RWPE2 (cell line): ENCODE results near the gene GALNT2.

Source experiments
- ATAC-seq: fragments of 200-7000 bp; cut with Tn5 transposase; 3 replicates; pipeline ENCODE4 v1.9.1; 2021; ENCODE audit warnings: low read depth
- DNase-seq: peaks from one replicate; pipeline ENCODE4 v3.0.0-alpha.2; 2020; ENCODE audit warnings: low spot score
- H3K27ac ChIP-seq: fragments of 450-650 bp; 2 replicates; pipeline ENCODE4 v1.5.1; 2017; ENCODE audit warnings: mild to moderate bottlenecking; ENCODE audit not compliant: poor library complexity, severe bottlenecking
- H3K27me3 ChIP-seq: fragments of 250-450 bp; sonication (Bioruptor Pico); 2 replicates; pipeline ENCODE4 v1.5.1; 2021; ENCODE audit warnings: mild to moderate bottlenecking, moderate library complexity; ENCODE audit not compliant: insufficient read depth, poor library complexity, severe bottlenecking
- H3K36me3 ChIP-seq: fragments of 250-450 bp; sonication (Bioruptor Pico); 2 replicates; pipeline ENCODE4 v1.5.1; 2020; ENCODE audit warnings: low read depth, mild to moderate bottlenecking, moderate library complexity
- H3K4me1 ChIP-seq: fragments of 250-450 bp; sonication (Bioruptor Pico); 2 replicates; pipeline ENCODE4 v1.5.1; 2021; ENCODE audit warnings: mild to moderate bottlenecking, moderate library complexity; ENCODE audit not compliant: insufficient read depth, poor library complexity, severe bottlenecking
- H3K4me3 ChIP-seq: fragments of 250-450 bp; sonication (Bioruptor Pico); 2 replicates; pipeline ENCODE4 v1.5.1; 2021; ENCODE audit warnings: mild to moderate bottlenecking, moderate library complexity; ENCODE audit not compliant: severe bottlenecking
- H3K9me3 ChIP-seq: fragments of 250-450 bp; sonication (Bioruptor Pico); 2 replicates; pipeline ENCODE4 v1.5.1; 2021; ENCODE audit warnings: mild to moderate bottlenecking, moderate library complexity; ENCODE audit not compliant: severe bottlenecking
- CTCF ChIP-seq: fragments of 450-650 bp; IDR thresholded peaks from one replicate; pipeline ENCODE4 v1.5.1; 2017; ENCODE audit warnings: mild to moderate bottlenecking, moderate library complexity; ENCODE audit not compliant: poor library complexity, severe bottlenecking

Gene GALNT2

GRCh38 chr1:230263568-230264195 is 196.6 kb downstream of the GALNT2 start:
- Histone ChIP-seq H3K4me1 (no peaks in the 10 kb centered on the region), H3K4me3 (no peak overlapping the region), H3K27ac (no peak overlapping the region), H3K36me3 (no peaks in the 10 kb centered on the region), H3K27me3 (no peaks in the 10 kb centered on the region), H3K9me3 (no peaks in the 10 kb centered on the region)
- no peak for TF ChIP-seq CTCF
- ATAC-seq, result no peak
- no peak for DNase-seq

GRCh38 chr1:230264342-230264741 is 197.3 kb downstream of the GALNT2 start:
- H3K27ac ChIP-seq, result no peak overlapping the region
- H3K4me3 ChIP-seq, result no peak overlapping the region
- no peak for TF ChIP-seq CTCF
- H3K9me3 ChIP-seq, result no peaks in the 10 kb centered on the region
- no peak for DNase-seq
- ATAC-seq, result no peak
- no peaks in the 10 kb centered on the region for H3K36me3 ChIP-seq
- H3K27me3 ChIP-seq, result no peaks in the 10 kb centered on the region
- H3K4me1 ChIP-seq, result no peaks in the 10 kb centered on the region

GRCh38 chr1:230265200-230266115 is 198.4 kb downstream of the GALNT2 start:
- ATAC-seq (no peak), DNase-seq (no peak)
- no peaks in the 10 kb centered on the region for H3K4me1 ChIP-seq
- H3K36me3 ChIP-seq, result no peaks in the 10 kb centered on the region
- H3K9me3 ChIP-seq, result no peaks in the 10 kb centered on the region
- H3K27ac ChIP-seq, result no peak overlapping the region
- TF ChIP-seq CTCF, result no peak
- no peak overlapping the region for H3K4me3 ChIP-seq
- no peaks in the 10 kb centered on the region for H3K27me3 ChIP-seq

GRCh38 chr1:230266456-230266855 is 199.4 kb downstream of the GALNT2 start:
- ATAC-seq, result no peak
- H3K27ac ChIP-seq, result no peak overlapping the region
- no peaks in the 10 kb centered on the region for H3K9me3 ChIP-seq
- H3K36me3 ChIP-seq, result no peaks in the 10 kb centered on the region
- no peaks in the 10 kb centered on the region for H3K4me1 ChIP-seq
- H3K4me3 ChIP-seq, result no peak overlapping the region
- TF ChIP-seq CTCF, result no peak
- no peak for DNase-seq
- no peaks in the 10 kb centered on the region for H3K27me3 ChIP-seq
